H9 (cell line): ENCODE measurements around the gene NEGR1. TPM values are rescaled to one million over a fixed set of nuclear protein-coding genes. Genes with fewer than 3 reads are reported as not detected.

Source experiments
- DNase-seq: peaks from one replicate; pipeline ENCODE4 v3.0.0-alpha.2; 2017
- H2AFZ ChIP-seq: one replicate; pipeline ENCODE4 v1.6.1; 2013; ENCODE audit warnings: mild to moderate bottlenecking, low read length, control low read depth, moderate library complexity
- H2AK5ac ChIP-seq: 2 replicates; pipeline ENCODE4 v1.6.1; 2013; ENCODE audit warnings: low read length, control low read depth, mixed read lengths; ENCODE audit not compliant: insufficient read length
- H2BK120ac ChIP-seq: one replicate; pipeline ENCODE4 v1.6.1; 2013; ENCODE audit warnings: low read depth, mild to moderate bottlenecking, low read length, control low read depth, inconsistent platforms; ENCODE audit not compliant: poor library complexity, severe bottlenecking
- H2BK12ac ChIP-seq: 2 replicates; pipeline ENCODE4 v1.6.1; 2013; ENCODE audit warnings: low read length, control low read depth, mixed read lengths, low read depth; ENCODE audit not compliant: insufficient read length
- H2BK15ac ChIP-seq: 2 replicates; pipeline ENCODE4 v1.6.1; 2013; ENCODE audit warnings: low read depth, low read length, control low read depth
- H2BK20ac ChIP-seq: one replicate; pipeline ENCODE4 v1.6.1; 2013; ENCODE audit warnings: low read depth, mild to moderate bottlenecking, low read length, control low read depth, inconsistent platforms; ENCODE audit not compliant: poor library complexity, severe bottlenecking
- H2BK5ac ChIP-seq: 2 replicates; pipeline ENCODE4 v1.6.1; 2013; ENCODE audit warnings: low read length, control low read depth, mixed read lengths; ENCODE audit not compliant: insufficient read length
- H3K14ac ChIP-seq: 2 replicates; pipeline ENCODE4 v1.6.1; 2013; ENCODE audit warnings: low read length, control low read depth; ENCODE audit not compliant: insufficient read depth
- H3K18ac ChIP-seq: 2 replicates; pipeline ENCODE4 v1.6.1; 2013; ENCODE audit warnings: low read depth, mild to moderate bottlenecking, mixed read lengths, low read length, control low read depth; ENCODE audit not compliant: insufficient read length
- H3K23ac ChIP-seq: 2 replicates; pipeline ENCODE4 v1.6.1; 2013; ENCODE audit warnings: low read length, control low read depth, mixed read lengths, low read depth; ENCODE audit not compliant: insufficient read length
- H3K23me2 ChIP-seq: 2 replicates; pipeline ENCODE4 v1.6.1; 2013; ENCODE audit warnings: low read depth, mild to moderate bottlenecking, mixed read lengths, low read length, control low read depth; ENCODE audit not compliant: insufficient read length, poor library complexity, severe bottlenecking
- H3K27ac ChIP-seq: 2 replicates; pipeline ENCODE4 v1.5.1; 2013; ENCODE audit warnings: low read length, control low read depth, mixed read lengths, low read depth; ENCODE audit not compliant: insufficient read length
- H3K27me3 ChIP-seq: 2 replicates; pipeline ENCODE4 v1.6.1; 2013; ENCODE audit warnings: low read length, control low read depth, inconsistent platforms; ENCODE audit not compliant: insufficient read depth
- H3K4ac ChIP-seq: 2 replicates; pipeline ENCODE4 v1.6.1; 2013; ENCODE audit warnings: low read depth, mild to moderate bottlenecking, control low read depth, inconsistent platforms, low read length, moderate library complexity
- H3K4me1 ChIP-seq: 2 replicates; pipeline ENCODE4 v1.6.1; 2013; ENCODE audit warnings: low read length, control low read depth, inconsistent platforms; ENCODE audit not compliant: insufficient read depth
- H3K4me2 ChIP-seq: 2 replicates; pipeline ENCODE4 v1.6.1; 2013; ENCODE audit warnings: low read length, control low read depth, mixed read lengths; ENCODE audit not compliant: insufficient read length, insufficient read depth
- H3K56ac ChIP-seq: 2 replicates; pipeline ENCODE4 v1.6.1; 2013; ENCODE audit warnings: low read depth, mild to moderate bottlenecking, mixed read lengths, low read length, control low read depth; ENCODE audit not compliant: insufficient read length
- H3K79me1 ChIP-seq: 2 replicates; pipeline ENCODE4 v1.6.1; 2013; ENCODE audit warnings: low read depth, mild to moderate bottlenecking, moderate library complexity, low read length, control low read depth, inconsistent platforms; ENCODE audit not compliant: insufficient read depth, poor library complexity, severe bottlenecking
- H3K79me2 ChIP-seq: 2 replicates; pipeline ENCODE4 v1.6.1; 2013; ENCODE audit warnings: low read length, control low read depth, inconsistent platforms; ENCODE audit not compliant: insufficient read depth
- H3K9ac ChIP-seq: 2 replicates; pipeline ENCODE4 v1.6.1; 2013; ENCODE audit warnings: low read length, control low read depth, mixed read lengths; ENCODE audit not compliant: insufficient read length; ENCODE audit errors: extremely low read depth
- H3K9me3 ChIP-seq: one replicate; pipeline ENCODE4 v1.6.1; 2013; ENCODE audit warnings: low read depth, low read length, inconsistent platforms; ENCODE audit not compliant: control insufficient read depth
- H3T11ph ChIP-seq: one replicate; pipeline ENCODE4 v1.6.1; 2013; ENCODE audit warnings: mild to moderate bottlenecking, low read length, control low read depth, inconsistent platforms
- H4K20me1 ChIP-seq: one replicate; pipeline ENCODE4 v1.6.1; 2013; ENCODE audit not compliant: control insufficient read depth, insufficient read length, insufficient read depth
- H4K5ac ChIP-seq: 2 replicates; pipeline ENCODE4 v1.6.1; 2013; ENCODE audit warnings: low read depth, mild to moderate bottlenecking, mixed read lengths, low read length, control low read depth; ENCODE audit not compliant: insufficient read length
- H4K8ac ChIP-seq: replicated peaks from 2 replicates; pipeline ENCODE4 v1.6.1; 2013; ENCODE audit warnings: low read length, control low read depth, mixed read lengths, low read depth; ENCODE audit not compliant: insufficient read length
- H4K91ac ChIP-seq: 2 replicates; pipeline ENCODE4 v1.6.1; 2013; ENCODE audit warnings: low read depth, mild to moderate bottlenecking, moderate library complexity, mixed read lengths, low read length, control low read depth; ENCODE audit not compliant: insufficient read length
- H3K27ac Mint-ChIP-seq, 3 experiments: 2 replicates in 2 of 3; 3 replicates in 1 of 3; pipeline ENCODE4 v1.8.0; 2020 to 2021; ENCODE audit warnings: mixed read lengths in 3 of 3, mild to moderate bottlenecking in 1 of 3, moderate library complexity in 1 of 3
- H3K27me3 Mint-ChIP-seq: 2 replicates; pipeline ENCODE4 v1.8.0; 2021; ENCODE audit warnings: low read depth, mild to moderate bottlenecking, moderate library complexity, mixed read lengths
- H3K36me3 Mint-ChIP-seq, 3 experiments: 2 replicates in 2 of 3; 3 replicates in 1 of 3; pipeline ENCODE4 v1.8.0; 2020 to 2021; ENCODE audit warnings: low read depth in 3 of 3, mixed read lengths in 3 of 3; ENCODE audit not compliant: insufficient read depth in 1 of 3
- H3K4me1 Mint-ChIP-seq, 2 experiments: 2 replicates each; pipeline ENCODE4 v1.8.0; 2020; ENCODE audit warnings: mixed read lengths in 2 of 2
- H3K4me3 Mint-ChIP-seq, 2 experiments: 2 replicates in 1 of 2; 3 replicates in 1 of 2; pipeline ENCODE4 v1.8.0; 2020 to 2021; ENCODE audit warnings: mild to moderate bottlenecking in 2 of 2, mixed read lengths in 2 of 2, moderate library complexity in 1 of 2
- H3K9me3 Mint-ChIP-seq, 2 experiments: 2 replicates in 1 of 2; 3 replicates in 1 of 2; pipeline ENCODE4 v1.8.0; 2020; ENCODE audit warnings: mild to moderate bottlenecking in 2 of 2, mixed read lengths in 2 of 2, moderate library complexity in 1 of 2
- CTCF ChIP-seq: fragments of 200-600 bp; sonication (generic); conservative IDR thresholded peaks from 3 replicates; pipeline ENCODE4 v1.8.0; 2021; ENCODE audit warnings: antibody characterized with exemption, mild to moderate bottlenecking
- WGBS: extraction: QIAGEN DNeasy Blood & Tissue Kit; methylation state at CpG from one replicate; pipeline ENCODE4 v1.1.7; 2013; ENCODE audit warnings: missing lambda C conversion rate, low lambda C conversion rate, mixed read lengths; ENCODE audit not compliant: insufficient read length; ENCODE audit errors: extremely low coverage; 5-methylcytosine and 5-hydroxymethylcytosine counted together
- total RNA-seq: library from RNA; stranded (reverse); gene quantifications from 2 replicates; pipeline ENCODE4 v1.2.1, GENCODE V29; 2021

The NEGR1 gene
- total RNA-seq, 1 experiment from 2014 or later, result 0.13 TPM

- H3K23me2 ChIP-seq, result no peaks in the 10 kb centered on the region
- H3K9me3 ChIP-seq, result no peaks in the 10 kb centered on the region
- H3K79me1 ChIP-seq, result no peaks in the 10 kb centered on the region
- no peak overlapping the region for H3K14ac ChIP-seq
- H2BK120ac ChIP-seq, result no peak overlapping the region
- no peak overlapping the region for H3K18ac ChIP-seq
- no peak overlapping the region for H2BK5ac ChIP-seq
- Mint-ChIP-seq H3K27ac (no peak overlapping the region), H3K36me3 (0 out of 7 replicates have a peak, but pooled peaks cover 0 to 3% (median 0%) of the 10 kb centered on the region in 3 experiments), H3K27me3 (no peaks in the 10 kb centered on the region; the same call in 1 of the 2 replicates), H3K4me3 (no peak overlapping the region), H3K4me1 (0 out of 4 replicates have a peak, but pooled peaks cover 0 to 5% of the 10 kb centered on the region in 2 experiments), H3K9me3 (peaks cover 0 to 4% of the 10 kb centered on the region in 2 experiments; a peak in 1 of 5 replicates)
- H3K4ac ChIP-seq, result no peak overlapping the region
- DNase-seq, result no peak
- H2AK5ac ChIP-seq, result no peak overlapping the region
- no peak overlapping the region for H4K8ac ChIP-seq
- no peak overlapping the region for H3K9ac ChIP-seq
- H2BK15ac ChIP-seq, result no peak overlapping the region
- H3K4me2 ChIP-seq, result no peak overlapping the region
- no peak overlapping the region for H4K91ac ChIP-seq
- H3K4me1 ChIP-seq, result no peaks in the 10 kb centered on the region
- H3K23ac ChIP-seq, result no peak overlapping the region
- no peak overlapping the region for H2BK20ac ChIP-seq
- no peak overlapping the region for H2AFZ ChIP-seq
- no peaks in the 10 kb centered on the region for H3K79me2 ChIP-seq
- H3K56ac ChIP-seq, result no peak overlapping the region
- H4K20me1 ChIP-seq, result no peaks in the 10 kb centered on the region
- H2BK12ac ChIP-seq, result no peak overlapping the region
- H3T11ph ChIP-seq, result no peak overlapping the region
- WGBS, result no CpG with 5 or more reads among the region's 1 CpG
- no peak overlapping the region for H4K5ac ChIP-seq
- no peak overlapping the region for H3K27ac ChIP-seq
- TF ChIP-seq CTCF, result no peak
- no peaks in the 10 kb centered on the region for H3K27me3 ChIP-seq
Measured at GRCh38 chr1:71623888-71624287, 658.5 kb downstream of the NEGR1 start.
